Measurements from ENCODE around the gene NDUFS7.

NDUFS7 gene

DNA sequence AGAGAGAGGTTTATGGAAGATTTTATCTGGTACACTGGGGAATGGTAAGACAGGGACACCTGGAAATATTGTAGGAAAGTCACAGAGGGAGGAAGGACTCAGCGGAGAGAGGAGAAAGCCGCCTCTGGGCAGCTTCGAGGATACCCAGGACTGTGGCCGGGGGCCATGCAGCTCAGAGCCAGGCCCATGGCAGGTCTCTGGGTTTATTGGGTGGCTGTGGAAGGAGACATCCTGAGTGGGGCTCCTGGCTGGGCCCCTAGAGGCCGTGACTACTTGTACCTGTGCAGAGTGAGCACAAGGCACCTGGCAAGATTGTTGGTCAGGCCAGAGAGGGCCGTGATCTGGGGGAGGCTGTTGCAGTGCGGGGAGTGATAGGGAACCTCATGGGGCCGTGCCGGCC lies 27.1 kb downstream of the NDUFS7 start:
- no peak for ATAC-seq
- TF ChIP-seq ARNTL (CRISPR knock-in tag; IDR thresholded peaks at IDR 0.05; ENCODE audit: borderline replicate concordance, low read depth) (no peak), ESRRG (CRISPR knock-in tag; IDR thresholded peaks at IDR 0.05) (no peak)

DNA sequence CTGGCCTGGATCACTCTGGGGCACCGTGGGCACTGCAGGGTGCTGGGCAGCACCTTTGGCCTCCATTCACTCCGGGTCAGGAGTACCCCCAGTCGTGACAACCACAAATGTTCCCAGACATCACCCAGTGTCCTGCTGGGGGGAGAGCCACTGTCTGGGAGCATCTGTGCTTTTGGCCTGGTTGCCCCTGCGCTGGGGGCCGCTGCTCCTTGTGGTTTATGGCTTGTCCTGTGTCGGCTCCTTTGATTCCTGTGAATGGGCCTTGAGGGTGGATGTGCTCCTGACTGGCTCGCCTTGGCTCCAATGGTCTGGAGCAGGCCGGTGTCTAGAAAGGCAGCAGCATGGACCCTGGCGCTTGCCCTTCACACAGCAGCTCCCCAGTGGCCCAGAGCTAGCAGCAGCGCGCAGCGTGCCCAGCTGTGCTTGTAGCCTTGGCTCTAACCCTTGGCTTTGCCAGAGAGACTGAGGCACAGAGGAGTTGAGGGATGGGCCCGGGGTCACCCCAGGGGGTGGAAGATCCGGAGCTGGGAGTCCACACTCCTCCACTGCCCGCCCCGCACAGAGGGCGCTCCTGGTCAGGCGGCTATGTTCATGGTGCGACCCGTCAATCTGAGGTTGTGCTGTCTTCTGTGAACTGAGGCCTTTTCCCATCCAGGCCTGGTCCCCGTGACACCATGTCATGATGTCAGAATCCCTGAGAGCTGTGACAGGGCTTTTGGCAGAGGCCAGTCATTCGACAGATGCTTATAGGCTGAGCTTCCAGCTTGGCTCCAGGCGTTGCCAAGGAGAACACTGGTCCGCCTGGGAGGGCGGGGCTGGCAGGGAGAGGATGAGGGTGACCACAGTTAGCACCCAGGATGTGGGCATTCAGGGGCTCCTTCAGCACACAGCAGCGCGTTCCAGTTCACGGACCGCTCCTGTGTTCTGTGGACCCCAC lies 27.8 kb downstream of the NDUFS7 start:
- no peak for ATAC-seq
- TF ChIP-seq GLIS3 (CRISPR knock-in tag; IDR thresholded peaks at IDR 0.05) (no peak), PPARA (CRISPR knock-in tag; IDR thresholded peaks at IDR 0.05; ENCODE audit: borderline replicate concordance) (no peak), ZFP3 (CRISPR knock-in tag; IDR thresholded peaks at IDR 0.05) (no peak)
- TF ChIP-seq, protein P1, sequence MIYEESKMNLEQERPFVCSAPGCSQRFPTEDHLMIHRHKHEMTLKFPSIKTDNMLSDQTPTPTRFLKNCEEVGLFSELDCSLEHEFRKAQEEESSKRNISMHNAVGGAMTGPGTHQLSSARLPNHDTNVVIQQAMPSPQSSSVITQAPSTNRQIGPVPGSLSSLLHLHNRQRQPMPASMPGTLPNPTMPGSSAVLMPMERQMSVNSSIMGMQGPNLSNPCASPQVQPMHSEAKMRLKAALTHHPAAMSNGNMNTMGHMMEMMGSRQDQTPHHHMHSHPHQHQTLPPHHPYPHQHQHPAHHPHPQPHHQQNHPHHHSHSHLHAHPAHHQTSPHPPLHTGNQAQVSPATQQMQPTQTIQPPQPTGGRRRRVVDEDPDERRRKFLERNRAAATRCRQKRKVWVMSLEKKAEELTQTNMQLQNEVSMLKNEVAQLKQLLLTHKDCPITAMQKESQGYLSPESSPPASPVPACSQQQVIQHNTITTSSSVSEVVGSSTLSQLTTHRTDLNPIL (CRISPR knock-in tag; IDR thresholded peaks at IDR 0.05; ENCODE audit: low read depth): no peak
- TF ChIP-seq, protein P2, sequence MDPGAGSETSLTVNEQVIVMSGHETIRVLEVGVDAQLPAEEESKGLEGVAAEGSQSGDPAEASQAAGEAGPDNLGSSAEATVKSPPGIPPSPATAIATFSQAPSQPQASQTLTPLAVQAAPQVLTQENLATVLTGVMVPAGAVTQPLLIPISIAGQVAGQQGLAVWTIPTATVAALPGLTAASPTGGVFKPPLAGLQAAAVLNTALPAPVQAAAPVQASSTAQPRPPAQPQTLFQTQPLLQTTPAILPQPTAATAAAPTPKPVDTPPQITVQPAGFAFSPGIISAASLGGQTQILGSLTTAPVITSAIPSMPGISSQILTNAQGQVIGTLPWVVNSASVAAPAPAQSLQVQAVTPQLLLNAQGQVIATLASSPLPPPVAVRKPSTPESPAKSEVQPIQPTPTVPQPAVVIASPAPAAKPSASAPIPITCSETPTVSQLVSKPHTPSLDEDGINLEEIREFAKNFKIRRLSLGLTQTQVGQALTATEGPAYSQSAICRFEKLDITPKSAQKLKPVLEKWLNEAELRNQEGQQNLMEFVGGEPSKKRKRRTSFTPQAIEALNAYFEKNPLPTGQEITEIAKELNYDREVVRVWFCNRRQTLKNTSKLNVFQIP (CRISPR knock-in tag; IDR thresholded peaks at IDR 0.05; ENCODE audit: borderline replicate concordance, low read depth): no peak

DNA sequence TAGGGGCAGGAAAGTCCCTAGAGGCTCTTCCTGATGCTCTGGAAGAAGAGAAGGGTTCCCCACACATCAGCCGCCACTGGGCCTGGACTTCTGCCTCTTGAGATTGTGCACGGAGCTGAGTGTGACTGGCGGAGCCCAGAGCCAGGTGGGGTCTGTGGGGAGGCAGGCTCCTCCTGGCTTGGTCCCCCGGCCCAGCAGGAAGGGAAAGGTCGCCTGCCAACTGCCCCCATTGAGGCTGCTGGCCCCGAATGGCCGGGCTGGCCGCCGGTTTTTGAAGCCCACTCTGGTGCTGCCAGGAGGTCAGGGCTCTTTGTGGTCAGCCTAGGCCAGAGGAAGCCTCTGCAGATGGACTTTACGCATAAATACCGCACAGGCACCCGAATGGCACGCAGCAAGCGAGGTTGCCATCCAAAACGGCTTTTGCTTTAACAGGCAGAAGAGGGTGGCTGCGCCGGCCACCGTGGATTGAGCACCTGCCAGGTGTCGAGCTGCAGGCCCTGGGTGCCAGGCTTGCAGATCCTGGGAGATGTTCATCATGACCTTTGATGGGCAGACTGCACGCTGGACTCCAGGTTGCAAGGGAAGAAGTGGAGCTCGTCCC lies 28.7 kb downstream of the NDUFS7 start:
- TF ChIP-seq, protein P3, sequence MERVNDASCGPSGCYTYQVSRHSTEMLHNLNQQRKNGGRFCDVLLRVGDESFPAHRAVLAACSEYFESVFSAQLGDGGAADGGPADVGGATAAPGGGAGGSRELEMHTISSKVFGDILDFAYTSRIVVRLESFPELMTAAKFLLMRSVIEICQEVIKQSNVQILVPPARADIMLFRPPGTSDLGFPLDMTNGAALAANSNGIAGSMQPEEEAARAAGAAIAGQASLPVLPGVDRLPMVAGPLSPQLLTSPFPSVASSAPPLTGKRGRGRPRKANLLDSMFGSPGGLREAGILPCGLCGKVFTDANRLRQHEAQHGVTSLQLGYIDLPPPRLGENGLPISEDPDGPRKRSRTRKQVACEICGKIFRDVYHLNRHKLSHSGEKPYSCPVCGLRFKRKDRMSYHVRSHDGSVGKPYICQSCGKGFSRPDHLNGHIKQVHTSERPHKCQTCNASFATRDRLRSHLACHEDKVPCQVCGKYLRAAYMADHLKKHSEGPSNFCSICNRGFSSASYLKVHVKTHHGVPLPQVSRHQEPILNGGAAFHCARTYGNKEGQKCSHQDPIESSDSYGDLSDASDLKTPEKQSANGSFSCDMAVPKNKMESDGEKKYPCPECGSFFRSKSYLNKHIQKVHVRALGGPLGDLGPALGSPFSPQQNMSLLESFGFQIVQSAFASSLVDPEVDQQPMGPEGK (CRISPR knock-in tag; IDR thresholded peaks at IDR 0.05; ENCODE audit: borderline replicate concordance): no peak
- TF ChIP-seq BACH2 (CRISPR knock-in tag; IDR thresholded peaks at IDR 0.05; ENCODE audit: borderline replicate concordance) (no peak), ZNF565 (CRISPR knock-in tag; conservative IDR thresholded peaks at IDR 0.05; ENCODE audit: low read depth) (no peak), GLIS3 (CRISPR knock-in tag; IDR thresholded peaks at IDR 0.05) (no peak), RARB (CRISPR knock-in tag; IDR thresholded peaks at IDR 0.05) (no peak), ZFP3 (CRISPR knock-in tag; IDR thresholded peaks at IDR 0.05) (no peak), PPARA (CRISPR knock-in tag; IDR thresholded peaks at IDR 0.05; ENCODE audit: borderline replicate concordance) (no peak), OSR1 (CRISPR knock-in tag; IDR thresholded peaks at IDR 0.05) (no peak), SNAI2 (CRISPR knock-in tag; IDR thresholded peaks at IDR 0.05) (no peak), ZNF8 (CRISPR knock-in tag; IDR thresholded peaks at IDR 0.05) (no peak), TCF4 (CRISPR knock-in tag; IDR thresholded peaks at IDR 0.05; ENCODE audit: borderline replicate concordance) (no peak), ESRRG (CRISPR knock-in tag; IDR thresholded peaks at IDR 0.05) (no peak), ZFP30 (CRISPR knock-in tag; IDR thresholded peaks at IDR 0.05) (no peak)
- TF ChIP-seq, protein P4, sequence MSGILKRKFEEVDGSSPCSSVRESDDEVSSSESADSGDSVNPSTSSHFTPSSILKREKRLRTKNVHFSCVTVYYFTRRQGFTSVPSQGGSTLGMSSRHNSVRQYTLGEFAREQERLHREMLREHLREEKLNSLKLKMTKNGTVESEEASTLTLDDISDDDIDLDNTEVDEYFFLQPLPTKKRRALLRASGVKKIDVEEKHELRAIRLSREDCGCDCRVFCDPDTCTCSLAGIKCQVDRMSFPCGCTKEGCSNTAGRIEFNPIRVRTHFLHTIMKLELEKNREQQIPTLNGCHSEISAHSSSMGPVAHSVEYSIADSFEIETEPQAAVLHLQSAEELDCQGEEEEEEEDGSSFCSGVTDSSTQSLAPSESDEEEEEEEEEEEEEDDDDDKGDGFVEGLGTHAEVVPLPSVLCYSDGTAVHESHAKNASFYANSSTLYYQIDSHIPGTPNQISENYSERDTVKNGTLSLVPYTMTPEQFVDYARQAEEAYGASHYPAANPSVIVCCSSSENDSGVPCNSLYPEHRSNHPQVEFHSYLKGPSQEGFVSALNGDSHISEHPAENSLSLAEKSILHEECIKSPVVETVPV (CRISPR knock-in tag; IDR thresholded peaks at IDR 0.05): no peak
- TF ChIP-seq, protein P2 (CRISPR knock-in tag; IDR thresholded peaks at IDR 0.05; ENCODE audit: borderline replicate concordance, low read depth): no peak
- TF ChIP-seq, protein P5, sequence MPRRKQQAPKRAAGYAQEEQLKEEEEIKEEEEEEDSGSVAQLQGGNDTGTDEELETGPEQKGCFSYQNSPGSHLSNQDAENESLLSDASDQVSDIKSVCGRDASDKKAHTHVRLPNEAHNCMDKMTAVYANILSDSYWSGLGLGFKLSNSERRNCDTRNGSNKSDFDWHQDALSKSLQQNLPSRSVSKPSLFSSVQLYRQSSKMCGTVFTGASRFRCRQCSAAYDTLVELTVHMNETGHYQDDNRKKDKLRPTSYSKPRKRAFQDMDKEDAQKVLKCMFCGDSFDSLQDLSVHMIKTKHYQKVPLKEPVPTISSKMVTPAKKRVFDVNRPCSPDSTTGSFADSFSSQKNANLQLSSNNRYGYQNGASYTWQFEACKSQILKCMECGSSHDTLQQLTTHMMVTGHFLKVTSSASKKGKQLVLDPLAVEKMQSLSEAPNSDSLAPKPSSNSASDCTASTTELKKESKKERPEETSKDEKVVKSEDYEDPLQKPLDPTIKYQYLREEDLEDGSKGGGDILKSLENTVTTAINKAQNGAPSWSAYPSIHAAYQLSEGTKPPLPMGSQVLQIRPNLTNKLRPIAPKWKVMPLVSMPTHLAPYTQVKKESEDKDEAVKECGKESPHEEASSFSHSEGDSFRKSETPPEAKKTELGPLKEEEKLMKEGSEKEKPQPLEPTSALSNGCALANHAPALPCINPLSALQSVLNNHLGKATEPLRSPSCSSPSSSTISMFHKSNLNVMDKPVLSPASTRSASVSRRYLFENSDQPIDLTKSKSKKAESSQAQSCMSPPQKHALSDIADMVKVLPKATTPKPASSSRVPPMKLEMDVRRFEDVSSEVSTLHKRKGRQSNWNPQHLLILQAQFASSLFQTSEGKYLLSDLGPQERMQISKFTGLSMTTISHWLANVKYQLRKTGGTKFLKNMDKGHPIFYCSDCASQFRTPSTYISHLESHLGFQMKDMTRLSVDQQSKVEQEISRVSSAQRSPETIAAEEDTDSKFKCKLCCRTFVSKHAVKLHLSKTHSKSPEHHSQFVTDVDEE (CRISPR knock-in tag; IDR thresholded peaks at IDR 0.05): no peak

More for the DNA sequence above, 28.7 kb downstream of the NDUFS7 start:
- ATAC-seq: no peak
